Activated T-cell treated with anti-CD3 and anti-CD28 coated beads for 24 hours (primary cell): Measurements from ENCODE around the gene SPHKAP.
"Not testable (repeated sequence)": the region's sequence is repeated elsewhere in the genome, so short reads cannot be mapped to it uniquely, and the experiment has no call there.

Source experiments
- DNase-seq: peaks from one replicate; pipeline ENCODE4 v3.0.0-alpha.2; 2020; ENCODE audit warnings: low read depth

SPHKAP gene

DNA sequence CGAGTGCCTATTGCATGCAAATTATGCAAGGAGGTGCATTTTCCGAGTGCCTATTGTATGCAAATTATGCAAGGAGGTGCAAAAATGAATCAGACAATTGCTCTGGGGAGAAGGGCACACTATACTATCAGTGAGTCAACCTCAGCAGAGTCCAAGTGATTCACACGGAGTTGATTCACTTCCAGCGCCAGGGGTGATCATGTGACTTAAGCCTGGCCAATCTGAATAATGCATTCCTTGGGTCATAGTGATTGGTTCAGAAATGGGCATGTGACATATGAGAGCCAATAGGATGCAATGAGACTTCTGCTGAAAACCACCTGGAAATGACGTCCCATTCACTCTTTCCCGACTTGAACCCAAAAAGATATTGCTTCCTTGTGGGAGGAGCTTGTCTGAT, 157.9 kb downstream of the SPHKAP start:
- no peak for DNase-seq

DNA sequence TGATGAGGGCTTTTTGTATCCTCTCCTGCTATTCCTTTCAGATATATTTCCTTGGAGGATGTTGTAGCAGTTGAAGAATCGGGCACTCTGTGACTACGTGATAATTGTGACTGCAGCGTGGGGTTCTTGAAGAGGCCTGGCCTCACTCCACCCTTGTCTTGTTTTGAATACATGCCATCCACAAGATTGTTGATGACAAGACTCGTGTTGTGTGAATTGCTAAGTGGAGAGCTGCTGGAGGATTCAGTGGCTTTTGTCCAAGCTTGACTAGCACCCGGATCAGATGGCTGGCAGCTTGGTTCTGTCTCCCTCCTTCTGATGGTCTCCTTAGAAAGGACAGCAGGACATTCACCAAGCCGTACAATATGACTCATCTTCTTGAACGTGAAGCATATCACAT, 163.2 kb downstream of the SPHKAP start:
- DNase-seq: no peak

DNA sequence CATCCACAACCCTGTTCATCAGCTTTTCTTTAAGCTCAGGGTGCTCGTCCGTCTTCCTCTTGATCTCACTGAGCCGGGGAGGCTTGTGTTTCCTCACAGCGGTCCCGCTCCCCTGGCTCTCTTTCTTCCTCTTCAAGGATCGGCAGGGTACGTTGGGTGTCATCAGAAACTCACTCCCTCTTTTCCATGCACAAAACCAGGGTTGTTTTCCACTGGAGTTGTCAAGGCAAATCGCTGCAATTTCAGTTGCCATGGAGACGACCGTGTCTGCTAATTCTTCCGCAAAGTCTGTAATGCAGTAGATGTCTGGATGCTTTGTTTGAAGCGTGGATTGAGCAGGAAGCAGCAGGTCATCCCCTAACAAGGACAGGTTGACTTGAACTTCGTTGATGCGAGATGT, 163.7 kb downstream of the SPHKAP start:
- DNase-seq: no peak

DNA sequence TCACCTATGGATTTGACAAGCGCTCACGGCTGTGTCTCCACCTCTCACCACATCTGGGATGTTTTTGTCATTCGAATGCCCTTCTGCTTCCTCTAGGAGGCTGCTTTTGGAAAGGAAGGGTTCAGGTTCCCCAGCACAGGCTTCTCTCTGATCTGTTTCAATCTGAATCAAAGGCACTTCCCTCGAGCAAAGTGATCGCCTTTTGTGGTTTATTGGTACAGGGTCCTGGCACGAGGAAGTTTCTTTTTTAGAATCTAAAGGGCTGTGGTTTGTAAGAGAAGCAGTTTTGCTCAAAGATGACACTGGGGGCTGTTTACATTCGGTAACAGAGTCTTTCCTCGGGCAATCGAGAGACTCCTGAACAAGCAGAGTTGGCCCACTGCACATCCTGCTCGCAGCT, 165.1 kb downstream of the SPHKAP start:
- no peak for DNase-seq

DNA sequence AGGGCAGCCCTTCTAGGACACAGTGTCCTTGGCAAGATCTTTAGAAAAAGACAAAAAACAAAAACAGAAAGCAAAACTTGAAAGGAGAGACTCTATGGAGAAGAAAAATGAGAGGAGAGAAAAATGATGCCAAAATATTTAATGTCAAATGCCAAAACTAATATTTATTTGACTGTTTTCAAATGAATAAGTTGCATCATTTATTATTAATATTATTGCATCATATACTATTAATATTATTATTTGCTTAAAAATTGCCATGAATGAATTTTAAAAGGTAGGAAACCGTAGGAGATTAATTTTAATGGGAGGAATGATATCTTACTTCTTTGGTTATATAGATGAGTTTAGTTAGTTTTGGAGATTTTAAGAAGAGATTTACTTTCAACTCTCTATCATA, 165.7 kb downstream of the SPHKAP start:
- DNase-seq: no peak

- no peak for DNase-seq
Measured at GRCh38 chr2:227996366-227996765, 185.1 kb downstream of the SPHKAP start.

GRCh38 chr2:227990937-227991336, 190.6 kb downstream of the SPHKAP start:
- DNase-seq: no peak

DNA sequence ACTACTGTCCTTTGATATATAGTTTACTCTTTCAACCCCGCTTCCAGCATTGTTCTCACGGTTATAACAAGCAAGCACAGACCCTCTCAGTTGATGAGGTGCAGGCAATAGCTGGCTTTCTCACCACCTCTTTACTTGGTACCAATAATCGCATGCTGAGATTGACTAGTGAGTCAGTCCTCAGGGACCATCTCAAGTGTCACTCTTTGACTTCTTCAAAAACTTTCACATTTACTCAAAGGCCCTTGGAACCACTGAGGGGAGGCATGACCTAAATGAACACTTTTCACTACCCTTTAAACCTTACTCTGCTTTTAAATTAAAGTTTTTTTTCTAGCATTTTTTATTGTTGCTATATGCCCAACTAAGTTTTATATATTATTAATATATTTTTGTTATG, 208.2 kb downstream of the SPHKAP start:
- DNase-seq: no peak

DNA sequence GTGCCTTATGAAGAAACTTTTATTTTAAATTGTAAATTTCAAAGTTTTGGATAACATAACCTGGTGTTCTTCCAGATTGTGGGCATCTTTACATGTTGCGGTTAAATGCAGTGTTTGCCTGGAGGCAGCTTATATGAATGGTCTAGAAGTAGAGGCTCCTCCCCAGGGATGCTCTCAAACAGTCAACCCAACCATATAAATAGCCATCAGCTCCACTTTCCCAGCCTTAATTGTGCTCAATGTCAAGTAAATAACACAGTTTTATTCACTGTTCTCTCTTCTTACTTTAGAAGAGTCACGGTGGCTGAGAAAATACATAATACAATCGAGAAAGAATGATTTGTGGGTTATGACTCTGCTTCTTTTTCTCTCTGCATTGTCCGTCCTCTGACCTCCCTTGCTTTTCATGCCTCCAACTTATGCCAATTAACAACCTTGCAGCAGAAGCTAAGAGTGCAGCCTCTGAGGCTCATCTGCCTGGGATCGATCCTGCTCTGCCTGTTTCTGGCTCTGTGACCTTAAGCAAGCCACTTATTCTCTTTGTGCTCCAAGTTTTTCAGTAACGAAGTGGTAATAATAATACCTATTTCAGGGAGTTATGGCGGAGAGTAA, 209.8 kb downstream of the SPHKAP start:
- no peak for DNase-seq

GRCh38 chr2:227960317-227960716, 221.2 kb downstream of the SPHKAP start:
- DNase-seq: no peak

DNA sequence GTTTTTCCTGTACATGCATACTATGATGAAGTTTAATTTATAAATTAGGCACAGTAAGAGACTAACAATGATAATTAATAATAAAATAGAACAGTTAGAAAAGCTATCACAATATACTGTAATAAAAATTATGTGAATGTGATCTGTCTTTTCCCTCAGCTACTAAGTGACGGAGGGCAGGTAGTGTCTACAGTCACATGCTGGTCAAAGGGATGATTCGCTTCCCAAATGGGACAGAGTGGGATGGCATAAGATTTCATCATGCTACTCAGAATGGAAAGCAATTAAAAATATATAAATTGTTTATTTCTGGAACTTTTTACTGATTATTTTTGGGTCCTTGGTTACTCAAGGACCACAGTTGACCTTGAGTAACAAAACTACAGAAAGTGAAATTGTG, 238.5 kb downstream of the SPHKAP start:
- no peak for DNase-seq

DNA sequence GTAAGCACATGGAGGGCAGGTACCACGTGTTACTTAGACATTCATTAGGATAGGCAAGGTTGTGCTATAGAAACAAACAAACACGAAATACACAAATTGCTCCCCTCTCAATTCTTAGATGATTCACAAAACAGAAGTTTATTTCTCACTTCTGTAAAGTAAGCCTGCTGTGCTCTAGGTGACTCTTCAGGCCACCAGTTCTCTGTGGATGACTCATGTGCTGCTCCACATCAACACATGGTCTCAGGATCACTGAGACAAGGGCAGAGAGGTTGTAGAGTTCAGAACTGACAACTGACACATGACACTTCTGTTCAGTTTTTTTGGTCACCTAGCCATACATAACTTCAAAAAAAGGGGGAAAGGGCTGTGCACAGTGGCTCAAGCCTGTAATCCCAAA, 239.5 kb downstream of the SPHKAP start:
- no peak for DNase-seq

- DNase-seq: no peak
Measured at GRCh38 chr2:227939271-227940027, 242.0 kb downstream of the SPHKAP start.

- not testable (repeated sequence) for DNase-seq
Measured at GRCh38 chr2:227936249-227936648, 245.2 kb downstream of the SPHKAP start.

GRCh38 chr2:227933884-227934283, 247.6 kb downstream of the SPHKAP start:
- DNase-seq: no peak

DNA sequence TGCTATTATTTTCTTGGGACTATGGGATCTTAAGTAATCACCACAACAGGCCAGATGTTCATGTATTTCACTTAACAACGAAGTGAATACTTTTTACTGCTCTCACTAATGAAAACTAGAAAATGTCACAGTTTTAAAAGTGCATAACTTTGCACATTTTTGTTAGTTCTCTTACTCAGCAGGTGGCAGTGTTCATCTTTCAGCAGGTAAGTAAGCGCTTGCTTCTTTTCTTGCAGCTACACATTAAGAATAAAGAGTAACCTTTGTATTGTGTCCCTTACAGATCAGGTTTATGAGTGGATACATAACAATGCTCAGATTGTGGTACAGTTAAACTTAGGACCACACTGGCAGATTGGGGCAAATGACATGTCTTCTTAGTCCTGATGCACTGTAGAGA, 249.1 kb downstream of the SPHKAP start:
- no peak for DNase-seq

DNA sequence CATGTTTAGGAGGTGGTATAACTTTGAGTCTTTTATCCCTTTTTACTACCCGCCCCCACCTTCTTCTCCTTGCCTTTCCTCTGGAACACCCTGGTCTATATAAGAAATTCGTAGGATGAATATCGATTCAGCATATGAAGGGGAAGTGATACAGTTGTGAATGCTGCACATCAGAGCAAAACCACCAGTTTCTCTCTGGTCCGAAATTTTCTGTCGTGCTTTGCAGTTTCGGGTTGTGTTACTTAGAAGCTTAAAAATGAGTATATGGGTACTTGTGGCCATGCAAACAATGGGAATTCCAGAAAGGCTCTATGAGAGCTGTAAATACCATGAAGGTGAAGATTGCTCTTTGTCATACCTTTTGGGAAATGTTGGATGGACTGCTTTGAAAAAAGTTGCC, 249.5 kb downstream of the SPHKAP start:
- DNase-seq: no peak
